Medulla oblongata (tissue), 1 donor: ENCODE measurements around the gene CMTM8.

Experiments
- DNase-seq: peaks from one replicate; pipeline ENCODE4 v3.0.0-alpha.2; 2015; ENCODE audit errors: extremely low spot score

CMTM8 gene

GRCh38 chr3:32278714-32279113 lies 40.2 kb downstream of the CMTM8 start:
- DNase-seq, result no peak

- DNase-seq, result no peak
Observed at GRCh38 chr3:32280262-32280910, 41.9 kb downstream of the CMTM8 start.

GRCh38 chr3:32281570-32282106 lies 43.2 kb downstream of the CMTM8 start:
- no peak for DNase-seq

- no peak for DNase-seq
Observed at GRCh38 chr3:32282578-32283154, 44.2 kb downstream of the CMTM8 start.

- no peak for DNase-seq
Observed at GRCh38 chr3:32283304-32283703, 44.8 kb downstream of the CMTM8 start.

GRCh38 chr3:32284443-32285212 lies 46.1 kb downstream of the CMTM8 start:
- DNase-seq, result no peak

GRCh38 chr3:32285891-32286290 lies 47.4 kb downstream of the CMTM8 start:
- DNase-seq, result no peak

GRCh38 chr3:32288819-32289218 lies 50.3 kb downstream of the CMTM8 start:
- no peak for DNase-seq

GRCh38 chr3:32290619-32291018 lies 52.1 kb downstream of the CMTM8 start:
- DNase-seq, result no peak

- no peak for DNase-seq
Observed at GRCh38 chr3:32292085-32292796, 53.8 kb downstream of the CMTM8 start.

GRCh38 chr3:32293903-32294302 lies 55.4 kb downstream of the CMTM8 start:
- DNase-seq, result no peak

GRCh38 chr3:32296251-32297204 lies 58.0 kb downstream of the CMTM8 start:
- DNase-seq, result peak; percentile 74

GRCh38 chr3:32297366-32297765 lies 58.9 kb downstream of the CMTM8 start:
- DNase-seq, result no peak

- DNase-seq, result no peak
Observed at GRCh38 chr3:32301426-32301825, 62.9 kb downstream of the CMTM8 start.

- no peak for DNase-seq
Observed at GRCh38 chr3:32302601-32303398, 64.3 kb downstream of the CMTM8 start.

- no peak for DNase-seq
Observed at GRCh38 chr3:32303399-32303747, 64.9 kb downstream of the CMTM8 start.

GRCh38 chr3:32303977-32304881 lies 65.7 kb downstream of the CMTM8 start:
- no peak for DNase-seq

- no peak for DNase-seq
Observed at GRCh38 chr3:32305361-32305876, 66.9 kb downstream of the CMTM8 start.

- no peak for DNase-seq
Observed at GRCh38 chr3:32306072-32306471, 67.6 kb downstream of the CMTM8 start.
